GM12891 (cell line): ENCODE results near the gene GPS1. TPM values are rescaled to one million over a fixed set of nuclear protein-coding genes. Genes with fewer than 3 reads are reported as not detected.

Experiments used
- DNase-seq: peaks from one replicate; pipeline ENCODE4 v3.0.0; 2011; ENCODE audit warnings: low spot score; ENCODE audit not compliant: insufficient read length
- FAIRE-seq: peaks from 2 replicates; lab custom pipeline; 2011; peaks lifted over from hg19 to GRCh38; lab: Jason Lieb, UNC
- PAX5 ChIP-seq: IDR thresholded peaks from 2 replicates; pipeline ENCODE4 v1.6.1; 2011; ENCODE audit warnings: low read length, moderate library complexity, mild to moderate bottlenecking; ENCODE audit not compliant: insufficient read depth, severe bottlenecking
- POLR2A ChIP-seq: IDR thresholded peaks from 2 replicates; pipeline ENCODE4 v1.6.1; 2011; ENCODE audit warnings: low read depth, low read length, control low read depth
- POLR2AphosphoS5 ChIP-seq: IDR thresholded peaks from 2 replicates; pipeline ENCODE4 v1.6.1; 2011; ENCODE audit warnings: low read depth, low read length, control low read depth
- POU2F2 ChIP-seq: IDR thresholded peaks from 2 replicates; pipeline ENCODE4 v1.6.1; 2011; ENCODE audit warnings: low read depth, mild to moderate bottlenecking, control low read depth, low read length, moderate library complexity
- SPI1 ChIP-seq: IDR thresholded peaks from 2 replicates; pipeline ENCODE4 v1.6.1; 2011; ENCODE audit warnings: low read depth, low read length, control low read depth
- TAF1 ChIP-seq: IDR thresholded peaks from 2 replicates; pipeline ENCODE4 v1.6.1; 2011; ENCODE audit warnings: low read depth, low read length, control low read depth
- polyA plus RNA-seq: library from polyadenylated mRNA; unstranded; fragments of >200 nt; gene quantifications from one replicate; pipeline ENCODE4 v1.2.1, GENCODE V29; 2012; ENCODE audit warnings: low read depth, missing spikeins, inconsistent platforms; ENCODE audit not compliant: missing spikeins

GPS1 gene
- polyA plus RNA-seq: 48.7 TPM

- peak; percentile 98 for FAIRE-seq
Observed at GRCh38 chr17:82051776-82052637, at the start of gene GPS1, which contains the start of gene RFNG. Gene GPS1, plus strand, starts transcription at chr17:82051898. Its CDS starts 34 bp downstream, at chr17:82051932. Gene RFNG, minus strand, starts transcription at chr17:82051811. Its CDS starts 45 bp downstream, at chr17:82051766.

GRCh38 chr17:82003411-82004381, 48.0 kb upstream of the GPS1 start:
- FAIRE-seq: no peak
- TF ChIP-seq SPI1 (no peak), PAX5 (no peak), TAF1 (no peak), POLR2A (no peak), POU2F2 (no peak), POLR2AphosphoS5 (no peak)
- no peak for DNase-seq

More at GRCh38 chr17:82051776-82052637, at the start of gene GPS1, which contains the start of gene RFNG:
- DNase-seq: peak; percentile 98
- TF ChIP-seq PAX5 (no peak), SPI1 (no peak), POLR2A (no peak), POLR2AphosphoS5 (no peak), TAF1 (no peak), POU2F2 (no peak)

GRCh38 chr17:82004517-82005455, 46.9 kb upstream of the GPS1 start:
- DNase-seq (no peak), FAIRE-seq (no peak)
- TF ChIP-seq POLR2A (no peak), TAF1 (no peak), POU2F2 (no peak), PAX5 (no peak), POLR2AphosphoS5 (no peak), SPI1 (no peak)

GRCh38 chr17:82005701-82006348, 45.9 kb upstream of the GPS1 start:
- DNase-seq: no peak
- no peak for TF ChIP-seq SPI1
- TF ChIP-seq PAX5: no peak
- no peak for TF ChIP-seq TAF1
- no peak for TF ChIP-seq POU2F2
- TF ChIP-seq POLR2A: no peak
- TF ChIP-seq POLR2AphosphoS5: no peak
- FAIRE-seq: peak; percentile 35

GRCh38 chr17:82006468-82007227, 45.0 kb upstream of the GPS1 start:
- no peak for FAIRE-seq
- TF ChIP-seq SPI1: no peak
- no peak for TF ChIP-seq POLR2AphosphoS5
- no peak for TF ChIP-seq POU2F2
- no peak for TF ChIP-seq TAF1
- TF ChIP-seq PAX5: no peak
- no peak for TF ChIP-seq POLR2A
- no peak for DNase-seq

- DNase-seq (no peak), FAIRE-seq (no peak)
- TF ChIP-seq PAX5: no peak
- TF ChIP-seq POU2F2: no peak
- no peak for TF ChIP-seq POLR2A
- TF ChIP-seq TAF1: no peak
- TF ChIP-seq SPI1: no peak
- TF ChIP-seq POLR2AphosphoS5: no peak
Observed at GRCh38 chr17:82007228-82007494, 44.5 kb upstream of the GPS1 start.

- TF ChIP-seq SPI1 (no peak), PAX5 (no peak), POU2F2 (no peak), POLR2AphosphoS5 (no peak), POLR2A (no peak), TAF1 (no peak)
- DNase-seq (no peak), FAIRE-seq (no peak)
Observed at GRCh38 chr17:82007495-82008257, 44.0 kb upstream of the GPS1 start.
